BLaER1 (cell line): ENCODE measurements around the gene CRMP1.

ENCODE experiments used
- H3K27ac ChIP-seq: shearing (Covaris generic); formaldehyde crosslinking; 2 replicates; pipeline ENCODE4 v1.8.1; 2022
- H3K27me3 ChIP-seq: shearing (Covaris generic); formaldehyde crosslinking; 2 replicates; pipeline ENCODE4 v1.8.1; 2022
- H3K36me3 ChIP-seq: shearing (Covaris generic); formaldehyde crosslinking; 2 replicates; pipeline ENCODE4 v1.8.1; 2022
- H3K4me1 ChIP-seq: shearing (Covaris generic); formaldehyde crosslinking; 2 replicates; pipeline ENCODE4 v1.8.1; 2022
- H3K4me2 ChIP-seq: shearing (Covaris generic); formaldehyde crosslinking; 2 replicates; pipeline ENCODE4 v1.8.1; 2022
- H3K4me3 ChIP-seq: shearing (Covaris generic); formaldehyde crosslinking; 2 replicates; pipeline ENCODE4 v1.8.1; 2022
- H3K9ac ChIP-seq: shearing (Covaris generic); formaldehyde crosslinking; 2 replicates; pipeline ENCODE4 v1.8.1; 2022
- H3K9me3 ChIP-seq: shearing (Covaris generic); formaldehyde crosslinking; 2 replicates; pipeline ENCODE4 v1.8.1; 2022
- H4K20me1 ChIP-seq: shearing (Covaris generic); formaldehyde crosslinking; 2 replicates; pipeline ENCODE4 v1.8.1; 2022
- Cebpa-rat ChIP-seq: shearing (Covaris generic); IDR thresholded peaks from 2 replicates; pipeline ENCODE4 v1.8.1; 2022

CRMP1 gene

DNA sequence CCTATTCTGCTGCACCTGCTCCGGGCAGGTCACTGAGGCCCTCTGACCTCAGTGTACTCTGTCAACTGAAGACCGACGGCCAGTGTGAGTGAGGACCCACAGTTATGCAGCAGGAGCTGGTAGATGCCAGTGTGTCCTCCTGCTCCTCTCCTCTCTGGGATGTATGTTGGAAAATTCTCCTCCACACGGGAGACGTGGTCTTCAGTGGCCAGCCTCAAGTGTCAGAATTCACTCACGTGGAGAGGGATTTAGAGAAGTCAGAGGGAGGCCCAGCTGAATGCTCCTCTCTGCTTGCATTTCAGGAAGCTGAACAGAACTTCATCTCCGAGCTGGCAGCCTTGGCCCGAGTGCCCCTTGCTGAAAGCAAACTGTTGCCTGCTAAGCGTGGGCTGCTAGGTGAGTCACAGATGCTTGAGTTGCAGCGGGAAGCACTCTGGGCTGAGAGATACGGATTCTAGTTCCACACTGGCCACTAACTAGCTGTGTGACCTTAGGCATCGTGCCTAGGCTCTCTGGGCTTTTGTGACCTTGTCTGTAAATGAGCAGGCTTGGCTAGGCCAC, 83.6 kb downstream of the CRMP1 start:
- Histone ChIP-seq H3K9me3 (no peaks in the 10 kb centered on the region), H3K27ac (no peak overlapping the region), H3K27me3 (no peaks in the 10 kb centered on the region), H4K20me1 (peaks cover 15% of the 10 kb centered on the region), H3K36me3 (peaks cover 85% of the 10 kb centered on the region), H3K9ac (no peak overlapping the region), H3K4me1 (peaks cover 38% of the 10 kb centered on the region), H3K4me2 (no peak overlapping the region), H3K4me3 (no peak overlapping the region)
- TF ChIP-seq Cebpa-rat = no peak

DNA sequence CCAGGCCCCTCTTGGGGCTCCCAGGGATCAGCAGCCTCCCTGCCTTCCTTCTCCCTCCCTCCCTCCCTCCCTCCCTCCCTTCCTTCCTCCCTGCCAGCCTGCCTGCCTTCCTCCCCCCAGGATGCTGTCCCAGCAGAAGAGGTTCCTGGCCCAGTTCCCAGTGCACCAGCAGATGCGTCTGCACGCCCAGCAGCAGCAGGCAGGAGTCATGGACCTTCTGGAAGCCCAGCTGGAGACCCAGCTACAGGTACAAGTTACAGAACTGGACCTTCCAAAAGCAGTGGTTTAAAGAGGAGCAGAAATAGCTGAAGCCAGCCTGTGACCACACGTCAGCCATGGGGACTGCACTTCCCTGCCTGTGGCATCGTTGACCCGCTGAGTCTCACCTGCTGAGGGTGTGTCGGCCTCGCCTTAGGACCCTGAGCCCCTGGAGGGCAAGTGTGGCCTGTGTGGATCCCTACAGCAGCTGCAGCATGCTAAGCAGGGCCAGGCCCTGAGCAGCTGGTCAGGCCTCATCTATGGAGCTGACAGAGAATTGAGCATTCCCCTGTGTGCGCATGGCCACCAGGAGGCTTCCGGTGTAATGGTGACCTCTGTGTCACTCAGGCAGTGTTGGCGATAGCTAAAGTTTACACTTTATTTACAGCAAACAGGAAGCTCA, 84.7 kb downstream of the CRMP1 start:
- H4K20me1 ChIP-seq = peaks cover 7% of the 10 kb centered on the region
- TF ChIP-seq Cebpa-rat = no peak
- peaks cover 85% of the 10 kb centered on the region for H3K36me3 ChIP-seq
- H3K27me3 ChIP-seq = no peaks in the 10 kb centered on the region
- no peak overlapping the region for H3K4me3 ChIP-seq
- no peaks in the 10 kb centered on the region for H3K9me3 ChIP-seq
- H3K9ac ChIP-seq = no peak overlapping the region
- peaks cover 38% of the 10 kb centered on the region for H3K4me1 ChIP-seq
- peak overlapping the region; percentile 37; the same call in 1 of the 2 replicates for H3K27ac ChIP-seq
- peak overlapping the region; percentile 54 for H3K4me2 ChIP-seq

- Histone ChIP-seq H3K27ac (no peak overlapping the region), H3K4me2 (no peak overlapping the region), H4K20me1 (no peaks in the 10 kb centered on the region), H3K9me3 (no peaks in the 10 kb centered on the region; the same call in 1 of the 2 replicates), H3K4me3 (no peak overlapping the region), H3K36me3 (peaks cover 71% of the 10 kb centered on the region), H3K9ac (no peak overlapping the region), H3K27me3 (no peaks in the 10 kb centered on the region), H3K4me1 (peaks cover 33% of the 10 kb centered on the region)
- TF ChIP-seq Cebpa-rat = no peak
Measured at GRCh38 chr4:5805270-5805669, 87.6 kb downstream of the CRMP1 start.

DNA sequence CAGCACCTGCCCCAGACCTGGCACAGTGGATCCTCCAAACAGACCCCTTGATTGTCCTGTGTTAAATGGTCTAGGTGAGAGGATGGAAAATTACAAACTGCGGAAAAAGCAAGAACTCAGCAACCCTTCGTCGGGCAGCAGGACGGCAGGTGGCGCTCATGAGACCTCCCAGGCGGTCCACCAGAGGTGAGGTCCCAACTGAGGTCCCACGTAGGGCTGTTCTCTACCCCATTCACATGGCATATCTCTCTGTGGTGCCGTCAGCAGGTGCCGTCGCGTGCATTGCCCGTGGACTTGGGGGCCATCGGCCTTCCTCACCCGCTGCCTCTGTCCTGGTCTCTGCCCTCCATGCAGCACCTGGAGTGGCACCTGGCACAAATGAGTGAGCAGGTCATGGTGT, 88.2 kb downstream of the CRMP1 start:
- H3K4me1 ChIP-seq = peaks cover 27% of the 10 kb centered on the region
- no peak overlapping the region for H3K4me3 ChIP-seq
- peaks cover 65% of the 10 kb centered on the region for H3K36me3 ChIP-seq
- H3K9me3 ChIP-seq = no peaks in the 10 kb centered on the region; the same call in 1 of the 2 replicates
- no peak overlapping the region for H3K27ac ChIP-seq
- no peak for TF ChIP-seq Cebpa-rat
- H3K27me3 ChIP-seq = no peaks in the 10 kb centered on the region
- H4K20me1 ChIP-seq = no peaks in the 10 kb centered on the region
- no peak overlapping the region for H3K4me2 ChIP-seq
- no peak overlapping the region for H3K9ac ChIP-seq

- H3K4me3 ChIP-seq = no peak overlapping the region
- H3K9me3 ChIP-seq = no peaks in the 10 kb centered on the region; the same call in 1 of the 2 replicates
- TF ChIP-seq Cebpa-rat = no peak
- no peak overlapping the region for H3K9ac ChIP-seq
- no peak overlapping the region for H3K4me2 ChIP-seq
- no peaks in the 10 kb centered on the region for H4K20me1 ChIP-seq
- H3K36me3 ChIP-seq = peaks cover 60% of the 10 kb centered on the region
- no peaks in the 10 kb centered on the region for H3K27me3 ChIP-seq
- H3K4me1 ChIP-seq = peaks cover 7% of the 10 kb centered on the region
- H3K27ac ChIP-seq = no peak overlapping the region
Measured at GRCh38 chr4:5802565-5802964, 90.3 kb downstream of the CRMP1 start.

- H3K9me3 ChIP-seq = no peaks in the 10 kb centered on the region; the same call in 1 of the 2 replicates
- H3K27ac ChIP-seq = no peak overlapping the region
- no peak overlapping the region for H3K4me3 ChIP-seq
- TF ChIP-seq Cebpa-rat = no peak
- H4K20me1 ChIP-seq = no peaks in the 10 kb centered on the region
- H3K36me3 ChIP-seq = peaks cover 59% of the 10 kb centered on the region
- H3K4me1 ChIP-seq = no peaks in the 10 kb centered on the region
- H3K4me2 ChIP-seq = no peak overlapping the region
- H3K9ac ChIP-seq = no peak overlapping the region
- no peaks in the 10 kb centered on the region for H3K27me3 ChIP-seq
Measured at GRCh38 chr4:5801696-5802095, 91.2 kb downstream of the CRMP1 start.

GRCh38 chr4:5800496-5800895, 92.4 kb downstream of the CRMP1 start:
- Histone ChIP-seq H3K27me3 (no peaks in the 10 kb centered on the region), H3K4me3 (no peak overlapping the region), H3K9me3 (no peaks in the 10 kb centered on the region; the same call in 1 of the 2 replicates), H3K9ac (no peak overlapping the region), H3K4me2 (no peak overlapping the region), H4K20me1 (no peaks in the 10 kb centered on the region), H3K36me3 (peaks cover 59% of the 10 kb centered on the region), H3K4me1 (no peaks in the 10 kb centered on the region), H3K27ac (no peak overlapping the region)
- TF ChIP-seq Cebpa-rat = no peak

DNA sequence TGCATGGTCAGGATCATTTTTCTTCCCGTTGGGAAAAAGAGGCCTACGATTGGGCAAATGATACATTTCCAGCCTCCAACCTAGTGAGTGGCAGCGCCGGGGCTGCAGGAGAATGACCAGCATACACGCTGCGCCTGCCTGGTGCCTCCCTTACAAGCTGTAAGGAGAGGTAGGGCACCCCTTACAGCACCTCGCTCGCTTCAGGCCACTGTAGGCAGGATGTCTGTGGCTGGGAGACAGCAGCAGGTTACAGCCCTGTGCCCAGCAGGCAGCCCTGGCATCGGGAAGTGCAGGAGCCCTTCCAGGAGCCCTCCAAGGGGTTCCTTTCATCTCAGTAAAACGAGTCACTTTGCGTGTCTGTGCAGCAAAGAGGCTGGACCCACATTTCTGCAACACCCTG, 93.5 kb downstream of the CRMP1 start:
- Histone ChIP-seq H3K27ac (no peak overlapping the region), H3K9me3 (peaks cover 3% of the 10 kb centered on the region), H3K4me3 (no peak overlapping the region), H3K36me3 (peaks cover 54% of the 10 kb centered on the region), H3K4me2 (no peak overlapping the region), H3K27me3 (no peaks in the 10 kb centered on the region), H4K20me1 (no peaks in the 10 kb centered on the region), H3K4me1 (no peaks in the 10 kb centered on the region), H3K9ac (no peak overlapping the region)
- TF ChIP-seq Cebpa-rat = no peak

DNA sequence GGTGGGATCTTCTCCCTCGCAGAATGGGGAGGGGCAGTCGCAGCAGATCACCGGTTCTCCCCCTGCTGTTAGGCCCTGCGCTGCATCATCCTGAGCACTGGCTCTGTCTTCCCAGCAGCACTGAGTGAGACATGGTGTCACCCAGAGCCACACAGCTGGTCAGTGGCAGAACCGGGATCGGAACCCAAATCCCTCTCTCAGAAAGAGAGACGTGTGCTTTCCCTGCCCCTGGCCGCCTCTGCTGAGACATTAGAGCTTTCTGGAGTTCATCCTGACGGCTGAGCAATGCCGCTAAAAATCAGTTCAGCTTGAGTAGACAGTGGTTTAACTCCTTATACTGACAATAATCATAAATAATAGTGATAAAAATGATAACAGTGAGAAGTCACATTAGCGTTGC, 93.9 kb downstream of the CRMP1 start:
- Histone ChIP-seq H3K27ac (no peak overlapping the region), H3K4me1 (no peaks in the 10 kb centered on the region), H3K27me3 (no peaks in the 10 kb centered on the region), H3K4me2 (no peak overlapping the region), H3K9me3 (peaks cover 3% of the 10 kb centered on the region), H4K20me1 (no peaks in the 10 kb centered on the region), H3K9ac (no peak overlapping the region), H3K36me3 (peaks cover 50% of the 10 kb centered on the region), H3K4me3 (no peak overlapping the region)
- no peak for TF ChIP-seq Cebpa-rat

- Histone ChIP-seq H3K27ac (no peak overlapping the region), H3K4me3 (no peak overlapping the region), H3K4me2 (no peak overlapping the region), H3K4me1 (no peaks in the 10 kb centered on the region), H3K36me3 (peaks cover 48% of the 10 kb centered on the region), H3K27me3 (no peaks in the 10 kb centered on the region), H4K20me1 (no peaks in the 10 kb centered on the region), H3K9me3 (peaks cover 3% of the 10 kb centered on the region), H3K9ac (no peak overlapping the region)
- TF ChIP-seq Cebpa-rat = no peak
Measured at GRCh38 chr4:5798462-5798861, 94.4 kb downstream of the CRMP1 start.
